Upper lobe of left lung (tissue), 4 donors: ENCODE results near the gene NARF.
"Not testable (repeated sequence)": the region's sequence is repeated elsewhere in the genome, so short reads cannot be mapped to it uniquely, and the experiment has no call there.

Experiments used
- EP300 ChIP-seq, 4 donors: sonication (generic); formaldehyde crosslinking; IDR thresholded peaks; one replicate each; pipeline ENCODE4 v1.5.1; 2017; ENCODE audit warnings: antibody characterized with exemption in 4 of 4, control low read depth in 2 of 4
- POLR2A ChIP-seq, 4 donors: fragments of 450-650 bp; IDR thresholded peaks; one replicate each; pipeline ENCODE4 v1.5.1; 2016 to 2017; ENCODE audit warnings: antibody characterized with exemption in 4 of 4, mild to moderate bottlenecking in 2 of 4
- POLR2AphosphoS5 ChIP-seq, 2 donors: sonication (generic); formaldehyde crosslinking; IDR thresholded peaks; one replicate each; pipeline ENCODE4 v1.5.1; 2017; ENCODE audit warnings: antibody characterized with exemption in 2 of 2
- TF ChIP-seq, protein P1 (sequence below), 6 experiments: fragments of 450-650 bp in 4 of 6; fragments of 200-600 bp in 2 of 6; sonication (generic) in 2 of 6; IDR thresholded peaks; one replicate each; pipeline ENCODE4 v1.5.1; 2016 to 2019; ENCODE audit warnings: antibody characterized with exemption in 6 of 6

DNA sequence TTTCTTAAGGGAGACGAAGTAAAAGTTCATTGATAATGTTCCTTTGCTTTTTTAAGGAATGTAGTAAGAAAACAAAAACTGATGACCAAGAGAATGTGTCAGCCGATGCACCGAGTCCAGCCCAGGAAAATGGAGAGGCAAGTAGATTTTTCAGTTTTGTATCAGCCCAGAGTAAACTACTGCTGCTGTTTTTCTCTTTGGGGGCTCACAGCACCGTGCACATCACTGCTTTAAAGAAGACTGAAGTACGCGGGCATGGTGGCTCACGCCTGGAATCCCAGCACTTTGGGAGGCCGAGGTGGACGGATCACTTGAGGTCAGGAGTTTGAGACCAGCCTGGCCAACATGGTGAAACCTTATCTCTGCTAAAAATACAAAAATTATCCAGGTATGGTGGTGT lies 1.4 kb downstream of the NARF start:
- TF ChIP-seq POLR2A, POLR2AphosphoS5, EP300 (IDR thresholded peaks at IDR 0.05): not testable (repeated sequence)
- TF ChIP-seq, protein P1, sequence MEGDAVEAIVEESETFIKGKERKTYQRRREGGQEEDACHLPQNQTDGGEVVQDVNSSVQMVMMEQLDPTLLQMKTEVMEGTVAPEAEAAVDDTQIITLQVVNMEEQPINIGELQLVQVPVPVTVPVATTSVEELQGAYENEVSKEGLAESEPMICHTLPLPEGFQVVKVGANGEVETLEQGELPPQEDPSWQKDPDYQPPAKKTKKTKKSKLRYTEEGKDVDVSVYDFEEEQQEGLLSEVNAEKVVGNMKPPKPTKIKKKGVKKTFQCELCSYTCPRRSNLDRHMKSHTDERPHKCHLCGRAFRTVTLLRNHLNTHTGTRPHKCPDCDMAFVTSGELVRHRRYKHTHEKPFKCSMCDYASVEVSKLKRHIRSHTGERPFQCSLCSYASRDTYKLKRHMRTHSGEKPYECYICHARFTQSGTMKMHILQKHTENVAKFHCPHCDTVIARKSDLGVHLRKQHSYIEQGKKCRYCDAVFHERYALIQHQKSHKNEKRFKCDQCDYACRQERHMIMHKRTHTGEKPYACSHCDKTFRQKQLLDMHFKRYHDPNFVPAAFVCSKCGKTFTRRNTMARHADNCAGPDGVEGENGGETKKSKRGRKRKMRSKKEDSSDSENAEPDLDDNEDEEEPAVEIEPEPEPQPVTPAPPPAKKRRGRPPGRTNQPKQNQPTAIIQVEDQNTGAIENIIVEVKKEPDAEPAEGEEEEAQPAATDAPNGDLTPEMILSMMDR (IDR thresholded peaks at IDR 0.05), result not testable (repeated sequence)
